Stimulated activated CD4-positive, alpha-beta T cell treated with anti-CD3 and anti-CD28 coated beads, TNF-alpha, amount 100 ng/mL, for 24 hours (primary cell): ENCODE results near the gene E2F1.
"Not testable (repeated sequence)": the region's sequence is repeated elsewhere in the genome, so short reads cannot be mapped to it uniquely, and the experiment has no call there.

Experiments used
- DNase-seq, 3 experiments: peaks; one replicate each; pipeline ENCODE4 v3.0.0-alpha.2; 2020; ENCODE audit warnings: low read depth in 3 of 3

E2F1 gene

DNA sequence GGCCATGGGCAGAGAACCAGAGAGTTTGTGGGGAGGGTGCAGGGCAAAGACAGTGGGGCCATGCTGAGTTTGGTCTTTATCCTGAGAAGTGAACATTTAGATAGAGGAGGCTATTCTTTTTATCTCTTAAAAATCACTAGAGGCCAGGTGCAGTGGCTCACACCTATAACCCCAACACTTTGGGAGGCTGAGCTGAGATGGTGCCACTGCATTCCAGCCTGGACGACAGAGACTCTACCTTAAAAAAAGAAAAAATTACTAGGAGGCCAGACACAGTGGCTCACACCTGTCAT is 25.2 kb upstream of the E2F1 start:
- DNase-seq = no peak

DNA sequence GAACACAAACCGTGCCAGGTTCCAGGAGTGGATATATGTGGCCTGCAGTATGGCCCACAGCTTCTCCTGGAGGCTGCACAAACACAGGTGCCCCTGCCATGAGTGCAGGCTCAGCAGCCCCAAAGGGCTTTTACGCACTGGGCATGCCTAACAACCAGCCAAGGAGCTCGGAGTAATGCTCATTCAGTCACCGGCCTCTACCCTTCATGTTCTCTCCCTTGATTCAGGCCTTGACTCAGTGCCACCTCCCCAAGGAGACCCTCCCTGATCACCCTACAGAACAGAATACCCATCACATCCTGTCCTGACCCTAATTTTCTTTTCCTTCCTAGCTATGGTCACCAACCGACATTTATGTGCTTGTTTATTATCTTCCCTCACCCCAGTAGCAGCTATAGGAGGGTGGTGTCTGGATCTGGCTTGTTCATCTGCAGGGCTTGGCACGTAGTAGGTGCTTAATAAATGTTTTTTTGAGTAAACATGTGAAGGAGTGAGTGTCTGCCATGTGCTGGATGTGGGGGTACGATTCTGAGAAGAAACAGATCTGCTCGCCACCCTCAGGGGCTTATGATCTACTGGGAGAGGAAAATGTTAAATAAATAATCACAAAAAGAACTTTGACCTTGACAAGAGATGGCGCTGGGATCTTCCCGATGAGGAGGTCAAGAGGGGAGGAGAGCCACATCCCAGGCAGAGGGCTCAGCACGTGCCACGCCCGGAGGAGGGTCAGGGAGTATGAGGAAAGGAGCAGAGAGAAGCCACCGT is 24.7 kb upstream of the E2F1 start:
- DNase-seq = no peak

- no peak for DNase-seq
Measured at GRCh38 chr20:33709905-33710541, 23.8 kb upstream of the E2F1 start.

DNA sequence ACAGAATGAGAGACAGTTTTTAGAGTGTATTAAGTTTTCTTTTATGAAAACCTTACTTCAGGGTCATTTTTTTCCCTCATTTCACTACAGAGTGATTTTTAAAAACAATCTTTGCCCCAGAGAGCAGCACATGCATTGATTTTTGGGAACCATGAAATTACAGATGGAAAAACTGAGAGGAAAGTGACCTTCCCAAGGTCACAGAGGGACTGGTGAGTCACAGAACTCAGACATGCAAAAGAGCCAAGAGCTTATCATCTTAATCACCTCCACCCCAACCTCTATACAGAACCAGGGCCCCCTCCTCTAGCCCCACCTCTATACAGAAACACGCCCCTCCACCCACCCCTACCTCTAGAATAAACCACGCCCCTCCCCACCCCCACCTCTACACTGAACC is 23.2 kb upstream of the E2F1 start:
- no peak for DNase-seq

- DNase-seq = no peak
Measured at GRCh38 chr20:33707668-33708067, 21.5 kb upstream of the E2F1 start.

GRCh38 chr20:33704197-33704924 is 18.2 kb upstream of the E2F1 start:
- no peak for DNase-seq

DNA sequence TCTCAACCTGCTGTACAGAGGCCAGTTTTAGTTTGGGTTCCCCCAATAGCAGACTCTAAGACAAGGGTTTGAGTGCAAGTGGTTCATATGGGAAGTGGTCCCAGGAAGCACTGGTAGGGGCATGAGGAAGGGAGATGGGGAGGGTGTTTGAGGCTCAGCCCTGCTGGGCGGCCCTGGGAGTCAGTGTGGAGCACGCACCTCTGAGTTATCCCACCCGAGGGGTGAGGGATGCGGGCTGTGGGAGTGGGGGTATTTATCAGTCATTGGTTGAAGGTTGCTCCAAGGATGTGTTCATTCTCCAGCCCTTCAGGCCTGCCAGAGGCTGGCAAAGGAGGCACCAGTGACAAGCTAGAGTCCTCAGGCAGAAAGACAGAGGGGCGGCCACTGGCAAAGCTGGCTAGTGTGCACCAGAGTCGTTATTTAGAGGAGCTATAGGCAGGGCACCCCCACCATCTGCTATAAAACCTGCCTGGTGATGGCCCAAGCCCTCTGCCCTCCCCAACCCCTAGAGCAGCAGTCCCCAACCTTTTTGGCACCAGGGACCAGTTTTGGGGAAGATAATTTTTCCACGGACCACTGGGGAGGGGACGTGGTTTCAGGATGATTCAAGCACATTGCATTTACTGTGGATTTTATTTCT is 17.4 kb upstream of the E2F1 start:
- no peak for DNase-seq

GRCh38 chr20:33702861-33703260 is 16.7 kb upstream of the E2F1 start:
- DNase-seq = no peak

- DNase-seq = no peak
Measured at GRCh38 chr20:33701629-33702450, 15.7 kb upstream of the E2F1 start.

GRCh38 chr20:33700696-33701441 is 14.7 kb upstream of the E2F1 start:
- not testable (repeated sequence) for DNase-seq

GRCh38 chr20:33698966-33699365 is 12.8 kb upstream of the E2F1 start:
- DNase-seq = not testable (repeated sequence)

- no peak for DNase-seq
Measured at GRCh38 chr20:33697129-33697528, 10.9 kb upstream of the E2F1 start.

DNA sequence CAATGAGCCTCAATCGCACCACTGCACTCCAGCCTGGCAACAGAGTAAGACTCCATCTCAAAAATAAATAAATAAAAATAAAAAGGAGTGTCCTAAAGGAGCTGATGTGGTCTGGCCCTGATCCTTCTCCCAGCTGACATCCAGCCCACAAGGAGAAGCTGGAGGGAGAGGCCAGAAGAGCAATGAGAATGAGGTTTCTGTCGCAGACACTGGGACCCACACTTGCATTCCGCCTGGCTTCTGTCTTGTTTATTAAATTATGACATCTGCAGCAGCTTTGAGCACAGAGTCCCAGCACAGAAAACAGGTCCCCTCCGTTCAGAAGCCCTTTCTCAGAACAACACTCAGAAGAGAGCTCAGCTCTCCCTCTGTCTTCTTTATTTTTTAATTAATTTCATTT is 10.3 kb upstream of the E2F1 start:
- DNase-seq = no peak

- DNase-seq = no peak
Measured at GRCh38 chr20:33694639-33695012, 8.4 kb upstream of the E2F1 start.

- no peak for DNase-seq
Measured at GRCh38 chr20:33693741-33694638, 7.8 kb upstream of the E2F1 start.

DNA sequence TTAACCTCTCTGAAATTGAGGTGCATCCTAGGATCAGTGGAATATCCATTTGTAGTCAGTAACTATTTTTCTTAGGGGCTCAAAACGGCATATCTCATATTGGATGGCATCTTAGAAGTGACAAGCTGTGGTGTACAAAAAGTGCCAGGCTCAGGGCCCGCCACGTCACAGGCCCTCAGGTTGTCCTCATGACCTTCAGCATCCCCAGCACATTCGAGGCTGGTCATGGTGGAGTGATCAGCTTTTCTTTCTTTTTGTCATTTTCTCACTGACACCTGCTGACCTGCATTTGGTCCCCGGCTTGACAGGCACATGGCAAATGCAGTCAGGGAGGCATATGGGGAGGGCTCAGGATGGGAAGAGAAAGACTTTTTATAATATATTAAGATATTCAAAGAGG is 7.1 kb upstream of the E2F1 start:
- no peak for DNase-seq

DNA sequence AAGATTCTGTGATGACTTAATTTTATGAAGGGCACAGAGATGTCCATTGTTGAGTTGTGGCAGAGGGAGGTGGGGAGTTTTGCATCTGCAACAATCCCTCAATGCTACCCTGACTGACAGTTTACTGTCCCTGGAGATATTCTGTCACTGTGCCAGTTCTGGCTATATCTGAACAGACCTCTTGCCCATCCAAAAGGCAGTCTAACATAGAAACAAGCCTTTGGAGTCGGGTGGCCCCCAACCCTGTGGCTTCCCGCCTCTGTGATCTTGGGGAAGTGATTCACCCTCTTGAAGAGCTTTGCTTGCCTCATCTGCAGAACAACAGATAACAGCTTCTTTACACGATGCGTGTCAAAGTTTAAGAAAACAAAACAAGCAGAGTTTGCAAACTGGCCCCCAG is 3.8 kb upstream of the E2F1 start:
- DNase-seq = no peak

DNA sequence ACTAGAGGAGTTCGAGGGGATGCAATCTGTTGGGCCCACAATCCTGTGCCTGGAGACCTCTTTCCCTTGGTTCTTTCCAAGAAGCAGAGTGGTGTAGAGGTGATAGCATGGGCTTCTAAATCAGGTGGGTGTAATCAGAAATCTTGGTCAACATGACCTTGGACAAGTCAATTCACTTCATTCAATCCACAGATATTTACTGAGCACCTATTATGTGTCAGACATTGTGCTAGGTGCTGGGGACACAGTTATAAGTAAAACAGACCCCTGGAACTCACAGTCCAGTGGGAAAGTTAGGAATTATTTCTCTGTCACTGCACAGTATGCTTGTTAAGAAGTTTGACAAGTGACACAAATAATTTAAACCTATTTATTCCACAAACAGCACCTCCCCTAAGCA is 3.3 kb upstream of the E2F1 start:
- no peak for DNase-seq

GRCh38 chr20:33688938-33689424 is 2.8 kb upstream of the E2F1 start:
- DNase-seq = no peak
